ENCODE measurements around the gene CNOT3.

The CNOT3 gene

DNA sequence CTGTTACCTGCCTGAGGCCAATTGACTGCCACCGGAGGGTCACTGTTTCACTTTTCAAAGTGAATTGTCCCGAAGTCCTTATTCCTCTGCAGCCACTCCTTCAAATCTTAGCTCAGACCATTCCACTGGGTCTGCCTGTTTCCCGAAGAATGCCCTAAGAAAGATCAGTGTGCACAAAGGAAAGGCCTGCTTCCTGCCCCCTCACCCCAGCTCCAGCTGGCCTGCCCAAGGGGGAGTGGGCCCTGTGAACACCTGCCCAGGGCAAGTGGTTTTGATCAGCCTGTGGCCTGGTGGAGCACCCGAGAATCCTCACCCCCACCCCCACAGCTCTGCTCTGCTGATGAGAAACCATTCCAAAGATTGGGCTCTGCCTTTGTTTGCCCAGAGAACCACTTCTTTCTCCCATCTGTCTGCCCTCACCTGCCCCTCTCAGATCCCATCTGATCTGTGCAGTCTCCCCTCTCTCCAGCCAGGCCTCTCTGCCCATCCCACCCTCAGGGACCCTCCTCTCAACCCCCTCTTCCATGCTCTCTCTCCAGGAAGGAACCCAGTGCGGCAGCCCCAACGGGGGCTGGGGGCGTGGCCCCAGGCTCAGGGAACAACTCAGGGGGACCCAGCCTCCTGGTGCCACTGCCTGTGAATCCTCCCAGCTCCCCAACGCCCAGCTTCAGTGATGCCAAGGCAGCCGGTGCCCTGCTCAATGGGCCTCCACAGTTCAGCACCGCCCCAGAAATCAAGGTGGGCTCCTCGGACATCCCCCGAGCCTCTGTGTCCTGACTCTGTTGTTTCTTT, 11.7 kb downstream of the CNOT3 start:
- CTCF ChIA-PET, result interaction anchor here (1.3 to 2.2 kb wide), 2 partner anchors 8 to 10 kb away, joined by 5 to 9 read pairs; partner anchors contain the start of gene LENG1
- H3K27ac ChIP-seq (ENCODE audit: extremely low read depth, low read depth, low read length), result no peak overlapping the region
- H3K36me3 ChIP-seq (ENCODE audit: control insufficient read depth in 2 of 2, insufficient read depth in 1 of 2, low read length in 2 of 2), result peaks cover 68 to 98% of the 10 kb centered on the region in 2 experiments

DNA sequence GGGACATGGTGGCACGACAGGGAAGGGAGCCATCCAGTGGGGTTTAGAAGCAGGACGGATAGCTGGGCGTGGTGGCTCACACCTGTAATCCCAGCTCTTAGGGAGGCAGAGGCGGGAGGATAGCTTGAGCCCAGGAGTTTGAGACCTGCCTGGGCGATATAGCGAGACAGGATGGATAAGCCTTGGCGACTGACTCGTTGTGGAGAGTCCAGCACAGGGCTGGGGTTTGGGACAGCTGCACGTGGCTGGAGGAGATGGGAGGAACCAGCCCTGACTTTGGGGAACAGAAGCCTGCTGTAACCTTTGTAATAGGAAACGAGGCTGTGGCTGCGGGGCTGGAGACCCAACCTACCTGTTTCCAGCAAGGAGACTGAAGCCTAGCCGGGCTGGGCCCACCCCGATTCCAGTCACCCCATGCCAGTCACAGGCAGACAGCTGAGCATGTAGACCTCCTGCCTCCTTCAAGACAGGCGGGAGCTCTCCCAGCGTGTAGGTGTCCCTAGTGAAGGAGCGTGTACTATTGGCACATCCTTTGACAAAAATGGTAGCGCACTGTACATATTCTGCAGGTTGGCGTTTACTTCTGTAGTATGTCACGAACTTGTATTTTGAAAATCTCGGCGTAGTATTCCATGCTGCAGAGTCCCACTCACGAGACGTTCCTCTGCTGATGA, 13.9 kb downstream of the CNOT3 start:
- Histone ChIP-seq H3K36me3 (ENCODE audit: control insufficient read depth in 2 of 2, insufficient read depth in 1 of 2, low read length in 2 of 2) (peaks cover 56 to 96% of the 10 kb centered on the region in 2 experiments), H3K9me3 (ENCODE audit: control insufficient read depth, insufficient read depth, low read depth, low read length) (no peaks in the 10 kb centered on the region), H3K4me3 (ENCODE audit: low read depth, low read length) (no peak overlapping the region), H3K4me1 (ENCODE audit: control insufficient read depth, insufficient read depth, low read length) (no peaks in the 10 kb centered on the region), H3K27ac (ENCODE audit: extremely low read depth, low read depth, low read length) (peak overlapping the region; percentile 24; the same call in 1 of the 2 replicates)
- TF ChIP-seq ZNF114 (tag by site-specific recombination; IDR thresholded peaks at IDR 0.05) (no peak), ZNF600 (tag by site-specific recombination; IDR thresholded peaks at IDR 0.05) (0 out of 2 replicates have a peak, but pooled peaks have one; percentile 56), ZNF776 (tag by site-specific recombination; IDR thresholded peaks at IDR 0.05; ENCODE audit: borderline replicate concordance) (no peak), GLI2 (tag by site-specific recombination; IDR thresholded peaks at IDR 0.05; ENCODE audit: borderline replicate concordance, low read depth) (no peak), ZNF624 (tag by site-specific recombination; IDR thresholded peaks at IDR 0.05) (no peak), ZNF366 (tag by site-specific recombination; conservative IDR thresholded peaks at IDR 0.05) (no peak), ZNF629 (tag by site-specific recombination; IDR thresholded peaks at IDR 0.05) (no peak)
- TF ChIP-seq, protein P1, sequence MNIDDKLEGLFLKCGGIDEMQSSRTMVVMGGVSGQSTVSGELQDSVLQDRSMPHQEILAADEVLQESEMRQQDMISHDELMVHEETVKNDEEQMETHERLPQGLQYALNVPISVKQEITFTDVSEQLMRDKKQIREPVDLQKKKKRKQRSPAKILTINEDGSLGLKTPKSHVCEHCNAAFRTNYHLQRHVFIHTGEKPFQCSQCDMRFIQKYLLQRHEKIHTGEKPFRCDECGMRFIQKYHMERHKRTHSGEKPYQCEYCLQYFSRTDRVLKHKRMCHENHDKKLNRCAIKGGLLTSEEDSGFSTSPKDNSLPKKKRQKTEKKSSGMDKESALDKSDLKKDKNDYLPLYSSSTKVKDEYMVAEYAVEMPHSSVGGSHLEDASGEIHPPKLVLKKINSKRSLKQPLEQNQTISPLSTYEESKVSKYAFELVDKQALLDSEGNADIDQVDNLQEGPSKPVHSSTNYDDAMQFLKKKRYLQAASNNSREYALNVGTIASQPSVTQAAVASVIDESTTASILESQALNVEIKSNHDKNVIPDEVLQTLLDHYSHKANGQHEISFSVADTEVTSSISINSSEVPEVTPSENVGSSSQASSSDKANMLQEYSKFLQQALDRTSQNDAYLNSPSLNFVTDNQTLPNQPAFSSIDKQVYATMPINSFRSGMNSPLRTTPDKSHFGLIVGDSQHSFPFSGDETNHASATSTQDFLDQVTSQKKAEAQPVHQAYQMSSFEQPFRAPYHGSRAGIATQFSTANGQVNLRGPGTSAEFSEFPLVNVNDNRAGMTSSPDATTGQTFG (tag by site-specific recombination; IDR thresholded peaks at IDR 0.05; ENCODE audit: borderline replicate concordance), result no peak
- CTCF ChIA-PET, result interaction anchor here (0.6 to 1.2 kb wide), 2 partner anchors 15 to 81 kb away, joined by 3 read pairs; no protein-coding TSS in a partner anchor
- POLR2A ChIA-PET, result interaction anchor here (0.7 to 8.0 kb wide), 4 partner anchors 9 to 127 kb away, joined by 3 to 87 read pairs (median 3); partner anchors contain the start of genes CNOT3 and MBOAT7

More for the DNA sequence above, 11.7 kb downstream of the CNOT3 start:
- peak; percentile 39; the same call in 1 of the 2 replicates for TF ChIP-seq KLF9 (tag by site-specific recombination; IDR thresholded peaks at IDR 0.05; ENCODE audit: low read depth)
- no peak for TF ChIP-seq ZNF510 (tag by site-specific recombination; IDR thresholded peaks at IDR 0.05; ENCODE audit: insufficient replicate concordance)
- Histone ChIP-seq H3K9me3 (ENCODE audit: control insufficient read depth, insufficient read depth, low read depth, low read length) (no peaks in the 10 kb centered on the region), H3K4me3 (ENCODE audit: low read depth, low read length) (no peak overlapping the region), H3K4me1 (ENCODE audit: control insufficient read depth, insufficient read depth, low read length) (no peaks in the 10 kb centered on the region)
- POLR2A ChIA-PET, result interaction anchor here (3.9 to 8.0 kb wide), 2 partner anchors 9 to 11 kb away, joined by 23 to 87 read pairs; partner anchors contain the start of genes CNOT3 and LENG1

DNA sequence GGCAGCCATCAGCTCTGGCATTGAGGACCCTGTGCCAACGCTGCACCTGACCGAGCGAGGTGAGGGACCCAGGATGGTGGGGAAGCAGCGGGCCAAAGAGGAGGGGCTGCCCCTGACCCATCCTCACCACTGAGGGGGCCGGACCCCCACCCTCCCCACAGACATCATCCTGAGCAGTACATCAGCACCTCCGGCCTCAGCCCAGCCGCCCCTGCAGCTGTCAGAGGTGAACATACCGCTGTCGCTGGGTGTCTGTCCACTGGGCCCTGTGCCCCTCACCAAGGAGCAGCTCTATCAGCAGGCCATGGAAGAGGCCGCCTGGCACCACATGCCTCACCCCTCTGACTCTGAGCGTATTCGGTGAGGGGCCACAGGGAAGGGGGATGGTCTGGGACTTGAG, 14.7 kb downstream of the CNOT3 start:
- ChIA-PET CTCF (no interaction called here), POLR2A (interaction anchor here (1.3 to 8.0 kb wide), 2 partner anchors 10 to 14 kb away, joined by 3 to 87 read pairs; partner anchors contain the start of gene CNOT3)
- TF ChIP-seq ZNF133 (tag by site-specific recombination; IDR thresholded peaks at IDR 0.05) (no peak), ZNF184 (tag by site-specific recombination; IDR thresholded peaks at IDR 0.05) (no peak), ZNF777 (tag by site-specific recombination; IDR thresholded peaks at IDR 0.05; ENCODE audit: borderline replicate concordance) (no peak), ZNF549 (tag by site-specific recombination; IDR thresholded peaks at IDR 0.05) (no peak), ZNF544 (tag by site-specific recombination; IDR thresholded peaks at IDR 0.05) (no peak), ZNF585B (tag by site-specific recombination; IDR thresholded peaks at IDR 0.05) (no peak), KLF8 (tag by site-specific recombination; IDR thresholded peaks at IDR 0.05) (no peak), ZNF433 (tag by site-specific recombination; IDR thresholded peaks at IDR 0.05; ENCODE audit: low read depth) (no peak), ZNF223 (tag by site-specific recombination; IDR thresholded peaks at IDR 0.05) (no peak), ZNF501 (tag by site-specific recombination; IDR thresholded peaks at IDR 0.05) (no peak)
- TF ChIP-seq, protein P2, sequence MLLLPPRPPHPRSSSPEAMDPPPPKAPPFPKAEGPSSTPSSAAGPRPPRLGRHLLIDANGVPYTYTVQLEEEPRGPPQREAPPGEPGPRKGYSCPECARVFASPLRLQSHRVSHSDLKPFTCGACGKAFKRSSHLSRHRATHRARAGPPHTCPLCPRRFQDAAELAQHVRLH (tag by site-specific recombination; IDR thresholded peaks at IDR 0.05), result no peak
- TF ChIP-seq, protein P3, sequence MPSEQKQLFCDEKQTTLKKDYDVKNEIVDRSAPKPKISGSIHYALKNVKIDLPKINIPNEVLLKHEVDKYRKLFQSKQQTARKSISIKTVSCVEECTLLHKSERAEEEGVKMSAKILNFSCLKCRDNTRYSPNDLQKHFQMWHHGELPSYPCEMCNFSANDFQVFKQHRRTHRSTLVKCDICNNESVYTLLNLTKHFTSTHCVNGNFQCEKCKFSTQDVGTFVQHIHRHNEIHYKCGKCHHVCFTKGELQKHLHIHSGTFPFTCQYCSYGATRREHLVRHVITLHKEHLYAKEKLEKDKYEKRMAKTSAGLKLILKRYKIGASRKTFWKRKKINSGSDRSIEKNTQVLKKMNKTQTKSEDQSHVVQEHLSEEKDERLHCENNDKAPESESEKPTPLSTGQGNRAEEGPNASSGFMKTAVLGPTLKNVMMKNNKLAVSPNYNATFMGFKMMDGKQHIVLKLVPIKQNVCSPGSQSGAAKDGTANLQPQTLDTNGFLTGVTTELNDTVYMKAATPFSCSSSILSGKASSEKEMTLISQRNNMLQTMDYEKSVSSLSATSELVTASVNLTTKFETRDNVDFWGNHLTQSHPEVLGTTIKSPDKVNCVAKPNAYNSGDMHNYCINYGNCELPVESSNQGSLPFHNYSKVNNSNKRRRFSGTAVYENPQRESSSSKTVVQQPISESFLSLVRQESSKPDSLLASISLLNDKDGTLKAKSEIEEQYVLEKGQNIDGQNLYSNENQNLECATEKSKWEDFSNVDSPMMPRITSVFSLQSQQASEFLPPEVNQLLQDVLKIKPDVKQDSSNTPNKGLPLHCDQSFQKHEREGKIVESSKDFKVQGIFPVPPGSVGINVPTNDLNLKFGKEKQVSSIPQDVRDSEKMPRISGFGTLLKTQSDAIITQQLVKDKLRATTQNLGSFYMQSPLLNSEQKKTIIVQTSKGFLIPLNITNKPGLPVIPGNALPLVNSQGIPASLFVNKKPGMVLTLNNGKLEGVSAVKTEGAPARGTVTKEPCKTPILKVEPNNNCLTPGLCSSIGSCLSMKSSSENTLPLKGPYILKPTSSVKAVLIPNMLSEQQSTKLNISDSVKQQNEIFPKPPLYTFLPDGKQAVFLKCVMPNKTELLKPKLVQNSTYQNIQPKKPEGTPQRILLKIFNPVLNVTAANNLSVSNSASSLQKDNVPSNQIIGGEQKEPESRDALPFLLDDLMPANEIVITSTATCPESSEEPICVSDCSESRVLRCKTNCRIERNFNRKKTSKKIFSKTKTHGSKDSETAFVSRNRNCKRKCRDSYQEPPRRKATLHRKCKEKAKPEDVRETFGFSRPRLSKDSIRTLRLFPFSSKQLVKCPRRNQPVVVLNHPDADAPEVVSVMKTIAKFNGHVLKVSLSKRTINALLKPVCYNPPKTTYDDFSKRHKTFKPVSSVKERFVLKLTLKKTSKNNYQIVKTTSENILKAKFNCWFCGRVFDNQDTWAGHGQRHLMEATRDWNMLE (tag by site-specific recombination; conservative IDR thresholded peaks at IDR 0.05; ENCODE audit: low read depth), result no peak

More for the DNA sequence above, 14.7 kb downstream of the CNOT3 start:
- Histone ChIP-seq H3K9me3 (ENCODE audit: control insufficient read depth, insufficient read depth, low read depth, low read length) (no peaks in the 10 kb centered on the region), H3K27ac (ENCODE audit: extremely low read depth, low read depth, low read length) (0 out of 2 replicates have a peak overlapping the region, but pooled peaks have one; percentile 9), H3K4me3 (ENCODE audit: low read depth, low read length) (no peak overlapping the region), H3K36me3 (ENCODE audit: control insufficient read depth in 2 of 2, insufficient read depth in 1 of 2, low read length in 2 of 2) (peaks cover 51 to 96% of the 10 kb centered on the region in 2 experiments), H3K4me1 (ENCODE audit: control insufficient read depth, insufficient read depth, low read length) (no peaks in the 10 kb centered on the region)
